ENCODE results near the gene PSMD1. TPM values are rescaled to one million over a fixed set of nuclear protein-coding genes. Genes with fewer than 3 reads are reported as not detected.

PSMD1 gene
- total RNA-seq, 4 donors from 2014 or later: 51.5 to 116 (median 67.9) TPM

- Histone ChIP-seq H3K27ac (no peak overlapping the region), H3K27me3 (no peaks in the 10 kb centered on the region), H3K9me3 (peaks cover 0 to 25% (median 17%) of the 10 kb centered on the region in 3 donors), H3K4me1 (peaks cover 0 to 5% (median 0%) of the 10 kb centered on the region in 3 donors), H3K4me3 (no peak overlapping the region), H3K36me3 (peaks cover 0 to 69% (median 4%) of the 10 kb centered on the region in 3 donors)
- 96 to 98% methylated on average over 4 of the region's 4 CpGs for WGBS, 2 donors
- intact Hi-C loops (cut with DNase I): loop anchor here (10.0 kb wide), 1 partner anchor 354 kb away; no protein-coding TSS in a partner anchor
- TF ChIP-seq POLR2A (IDR thresholded peaks at IDR 0.05): no peak
- TF ChIP-seq CTCF (IDR thresholded peaks at IDR 0.05): no peak
- DNase-seq: no peak
Observed at GRCh38 chr2:231100990-231101389, 44.3 kb downstream of the PSMD1 start.

GRCh38 chr2:231102772-231103171 is 46.1 kb downstream of the PSMD1 start:
- intact Hi-C loops (cut with DNase I): loop anchor here (10.0 kb wide), 1 partner anchor 352 kb away; no protein-coding TSS in a partner anchor
- no peak for DNase-seq
- Histone ChIP-seq H3K27ac (peak overlapping the region in 1 of 4 donors; percentile 36), H3K36me3 (peaks cover 0 to 51% (median 4%) of the 10 kb centered on the region in 3 donors), H3K27me3 (no peaks in the 10 kb centered on the region), H3K4me1 (peaks cover 0 to 5% (median 0%) of the 10 kb centered on the region in 3 donors), H3K4me3 (no peak overlapping the region), H3K9me3 (peaks cover 0 to 25% (median 17%) of the 10 kb centered on the region in 3 donors)
- 73 to 81% methylated on average over 2 of the region's 2 CpGs for WGBS, 2 donors
- TF ChIP-seq CTCF (IDR thresholded peaks at IDR 0.05) (no peak), POLR2A (IDR thresholded peaks at IDR 0.05) (no peak)

- no peak overlapping the region for H3K4me3 ChIP-seq
- H3K36me3 ChIP-seq: peaks cover 0 to 46% (median 4%) of the 10 kb centered on the region in 3 donors
- intact Hi-C loops (cut with DNase I): loop anchor here (10.0 kb wide), 1 partner anchor 351 kb away; no protein-coding TSS in a partner anchor
- 14 to 15% methylated on average over 3 of the region's 3 CpGs for WGBS, 2 donors
- H3K27me3 ChIP-seq: no peaks in the 10 kb centered on the region
- peak; percentile 0 for DNase-seq
- peaks cover 0 to 5% (median 0%) of the 10 kb centered on the region in 3 donors for H3K4me1 ChIP-seq
- no peak overlapping the region for H3K27ac ChIP-seq
- TF ChIP-seq POLR2A (IDR thresholded peaks at IDR 0.05) (no peak), CTCF (IDR thresholded peaks at IDR 0.05) (peak; percentile 56 to 83 (median 77))
- H3K9me3 ChIP-seq: peaks cover 0 to 16% (median 10%) of the 10 kb centered on the region in 3 donors
Observed at GRCh38 chr2:231104115-231104713, 47.5 kb downstream of the PSMD1 start.

- H3K27me3 ChIP-seq: no peaks in the 10 kb centered on the region
- no peak overlapping the region for H3K27ac ChIP-seq
- H3K4me1 ChIP-seq: peaks cover 0 to 11% (median 0%) of the 10 kb centered on the region in 3 donors
- no peaks in the 10 kb centered on the region for H3K9me3 ChIP-seq
- DNase-seq: no peak
- no peak overlapping the region for H3K4me3 ChIP-seq
- TF ChIP-seq CTCF (IDR thresholded peaks at IDR 0.05): peak in 1 of 6 experiments; percentile 16
- TF ChIP-seq POLR2A (IDR thresholded peaks at IDR 0.05): no peak
- intact Hi-C loops (cut with DNase I): loop anchor here (5.0 kb wide), 1 partner anchor 82 kb away; no protein-coding TSS in a partner anchor
- peaks cover 0 to 31% (median 0%) of the 10 kb centered on the region in 3 donors for H3K36me3 ChIP-seq
- WGBS, 2 donors: 69 to 72% methylated on average over 1 of the region's 1 CpG
Observed at GRCh38 chr2:231110551-231110950, 53.9 kb downstream of the PSMD1 start.

GRCh38 chr2:231111987-231112386 is 55.3 kb downstream of the PSMD1 start:
- peaks cover 0 to 14% (median 0%) of the 10 kb centered on the region in 3 donors for H3K4me1 ChIP-seq
- TF ChIP-seq CTCF (IDR thresholded peaks at IDR 0.05): no peak
- TF ChIP-seq POLR2A (IDR thresholded peaks at IDR 0.05): no peak
- H3K9me3 ChIP-seq: no peaks in the 10 kb centered on the region
- no peaks in the 10 kb centered on the region for H3K27me3 ChIP-seq
- no peak overlapping the region for H3K4me3 ChIP-seq
- intact Hi-C loops (cut with DNase I): loop anchor here (5.0 kb wide), 1 partner anchor 80 kb away; no protein-coding TSS in a partner anchor
- no peak overlapping the region for H3K27ac ChIP-seq
- H3K36me3 ChIP-seq: peaks cover 0 to 31% (median 0%) of the 10 kb centered on the region in 3 donors
- DNase-seq: no peak
- WGBS, 2 donors: 80 to 100% methylated on average over 1 of the region's 1 CpG

All from esophagus squamous epithelium (tissue), 5 donors.